WTC11 (cell line): ENCODE results near the gene WDR7.

Source experiments
- CREB1 ChIP-seq: sonication (generic); formaldehyde crosslinking; IDR thresholded peaks from 2 replicates; pipeline ENCODE4 v1.8.0; 2023; ENCODE audit warnings: mild to moderate bottlenecking, missing genetic modification reagents
- CTCF ChIP-seq: fragments of 200-600 bp; IDR thresholded peaks from 2 replicates; pipeline ENCODE4 v1.8.0; 2022; ENCODE audit warnings: antibody characterized with exemption
- GABPB1 ChIP-seq: sonication (generic); formaldehyde crosslinking; IDR thresholded peaks from 2 replicates; pipeline ENCODE4 v1.8.1; 2023; ENCODE audit warnings: mild to moderate bottlenecking, missing genetic modification reagents
- GTF2I ChIP-seq: fragments of 250-450 bp; sonication (Bioruptor Pico); conservative IDR thresholded peaks from 2 replicates; pipeline ENCODE4 v1.4.0; 2021; ENCODE audit warnings: mild to moderate bottlenecking
- PRRX2 ChIP-seq: fragments of 250-450 bp; sonication (Bioruptor Pico); IDR thresholded peaks from 2 replicates; pipeline ENCODE4 v1.8.0; 2021; ENCODE audit warnings: mild to moderate bottlenecking
- RORB ChIP-seq: fragments of 250-450 bp; sonication (Bioruptor Pico); IDR thresholded peaks from 2 replicates; pipeline ENCODE4 v1.9.0; 2021; ENCODE audit warnings: mild to moderate bottlenecking
- TEAD4 ChIP-seq: sonication (generic); formaldehyde crosslinking; IDR thresholded peaks from 2 replicates; pipeline ENCODE4 v1.8.0; 2022; ENCODE audit warnings: mild to moderate bottlenecking, missing genetic modification reagents
- ZNF121 ChIP-seq: sonication (generic); formaldehyde crosslinking; IDR thresholded peaks from 2 replicates; pipeline ENCODE4 v1.8.0; 2023; ENCODE audit warnings: missing genetic modification reagents

GRCh38 chr18:56721031-56721430 is 69.9 kb downstream of the WDR7 start:
- no peak for TF ChIP-seq CTCF
- TF ChIP-seq ZNF121: no peak
- no peak for TF ChIP-seq GABPB1 (CRISPR knock-in tag)
- TF ChIP-seq CREB1 (CRISPR knock-in tag): no peak
- TF ChIP-seq GTF2I (CRISPR knock-in tag): no peak
- TF ChIP-seq RORB (CRISPR knock-in tag): no peak
- TF ChIP-seq TEAD4 (CRISPR knock-in tag): no peak
- no peak for TF ChIP-seq PRRX2
